CD4-positive, alpha-beta T cell treated with Interleukin-4 for 4 hours (primary cell): ENCODE results near the gene PCDH1.

Source experiments
- DNase-seq: peaks from one replicate; pipeline ENCODE4 v3.0.0-alpha.2; 2020

PCDH1 gene

DNA sequence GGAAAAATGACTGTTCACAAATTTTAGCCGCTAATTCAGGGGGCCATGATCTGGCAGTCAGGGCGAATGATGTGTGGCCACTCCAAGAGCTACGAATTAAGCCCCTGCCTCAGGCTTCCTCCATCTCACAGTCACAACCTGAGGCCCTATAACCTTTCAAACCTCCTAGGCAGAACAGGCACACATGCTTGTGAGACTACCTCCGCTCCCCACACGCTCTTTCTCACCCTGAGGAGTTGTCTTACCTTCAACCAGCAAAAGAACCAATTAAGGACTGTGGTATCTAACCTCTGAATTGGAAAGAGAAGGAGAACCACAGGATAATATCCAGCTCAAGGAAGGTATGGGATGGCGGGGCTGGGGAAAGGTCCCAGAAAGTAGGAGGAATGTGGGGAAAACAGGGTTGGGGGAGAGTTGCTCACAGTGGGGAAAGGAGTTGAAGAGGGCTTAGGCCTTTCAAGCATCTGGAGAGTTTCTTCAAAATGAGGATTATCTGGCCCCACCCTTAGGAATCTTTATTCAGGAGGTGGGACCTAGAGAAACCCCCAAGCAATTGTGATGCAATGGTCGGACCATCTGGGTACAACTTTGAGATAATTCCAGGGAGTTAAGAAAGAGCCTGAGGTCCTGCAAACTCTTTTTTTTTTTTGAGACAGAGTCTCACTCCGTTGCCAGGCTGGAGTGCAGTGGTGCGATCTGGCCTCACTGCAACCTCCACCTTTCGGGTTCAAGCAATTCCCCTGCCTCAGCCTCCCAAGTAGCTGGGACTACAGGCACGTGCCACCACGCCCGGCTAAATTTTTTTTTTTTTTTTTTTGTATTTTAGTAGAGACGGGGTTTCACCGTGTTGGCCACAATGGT lies 5.5 kb downstream of the PCDH1 start:
- DNase-seq = no peak

DNA sequence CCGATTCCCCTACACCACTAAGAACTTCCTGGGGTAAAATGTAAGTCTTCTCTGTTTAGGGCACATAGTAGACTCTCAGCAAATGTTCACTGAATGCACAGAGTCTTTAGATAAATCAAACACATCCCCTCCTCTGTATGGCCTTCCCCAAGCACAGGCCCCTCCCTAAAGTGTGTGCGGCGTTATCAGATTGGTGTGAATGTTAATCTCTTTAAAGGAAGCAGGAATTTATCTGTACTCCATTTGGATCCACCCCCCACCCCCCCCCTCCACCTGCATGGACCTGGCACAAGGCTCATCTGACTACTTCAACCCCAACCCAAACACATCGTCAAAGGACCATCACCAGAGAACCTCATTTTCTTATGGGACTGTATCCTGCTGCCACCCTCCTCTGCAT lies 6.3 kb downstream of the PCDH1 start:
- no peak for DNase-seq

DNA sequence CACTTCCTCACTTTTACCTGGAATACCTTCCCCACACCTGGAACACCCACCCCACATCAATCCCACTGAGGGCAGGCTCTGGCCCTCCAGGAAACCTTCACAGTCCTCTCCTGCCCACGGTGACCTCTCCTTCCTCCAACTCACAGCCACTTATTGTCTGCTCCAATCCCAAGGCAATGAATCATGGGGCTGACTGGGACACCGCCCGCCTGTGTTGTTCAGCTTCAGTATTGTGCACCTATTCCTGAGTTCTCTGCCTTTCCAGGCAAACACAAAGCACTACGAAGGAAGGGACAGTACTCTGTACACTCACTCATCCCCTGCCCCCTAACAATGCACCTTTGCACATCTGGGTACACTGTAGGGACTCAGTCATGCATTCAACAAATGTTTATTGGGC lies 7.3 kb downstream of the PCDH1 start:
- DNase-seq = no peak

DNA sequence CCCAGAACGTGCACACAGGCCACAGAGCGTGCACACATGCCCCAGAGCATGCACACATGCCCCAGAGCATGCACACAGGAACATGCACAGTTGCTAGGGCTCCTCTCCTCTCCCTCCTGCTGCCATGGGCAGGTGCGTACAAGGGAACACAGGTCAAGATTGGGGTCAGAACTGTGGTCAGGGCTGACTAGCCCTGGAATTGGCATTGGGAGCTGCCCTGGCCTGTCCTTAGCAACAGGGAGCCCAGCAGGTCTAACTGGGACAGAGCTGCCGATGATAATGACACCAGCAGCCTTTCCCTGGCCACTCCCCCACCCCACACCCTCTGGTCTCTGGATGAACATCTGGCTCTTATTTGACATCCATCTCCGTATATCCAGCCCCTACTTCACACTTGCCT lies 8.0 kb downstream of the PCDH1 start:
- no peak for DNase-seq

DNA sequence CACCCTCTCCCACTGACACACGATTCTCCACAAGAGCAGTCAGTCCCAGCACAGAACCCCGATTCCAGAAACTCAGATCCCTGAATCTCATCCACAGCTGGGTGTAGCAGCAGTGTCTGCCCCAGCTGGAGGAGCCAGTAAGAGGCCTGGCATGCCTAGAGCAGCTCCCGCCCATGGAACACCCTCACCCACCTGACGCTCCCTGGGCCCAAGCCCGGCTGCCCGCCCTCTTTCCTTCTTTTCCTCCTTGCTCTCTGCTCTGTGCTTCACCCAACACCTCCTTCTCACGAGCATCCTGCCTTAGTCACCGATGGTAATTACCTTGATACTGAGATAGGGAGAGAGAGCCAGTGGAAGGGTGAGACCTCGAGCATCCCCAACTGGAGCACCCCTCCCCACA lies 8.7 kb downstream of the PCDH1 start:
- no peak for DNase-seq

DNA sequence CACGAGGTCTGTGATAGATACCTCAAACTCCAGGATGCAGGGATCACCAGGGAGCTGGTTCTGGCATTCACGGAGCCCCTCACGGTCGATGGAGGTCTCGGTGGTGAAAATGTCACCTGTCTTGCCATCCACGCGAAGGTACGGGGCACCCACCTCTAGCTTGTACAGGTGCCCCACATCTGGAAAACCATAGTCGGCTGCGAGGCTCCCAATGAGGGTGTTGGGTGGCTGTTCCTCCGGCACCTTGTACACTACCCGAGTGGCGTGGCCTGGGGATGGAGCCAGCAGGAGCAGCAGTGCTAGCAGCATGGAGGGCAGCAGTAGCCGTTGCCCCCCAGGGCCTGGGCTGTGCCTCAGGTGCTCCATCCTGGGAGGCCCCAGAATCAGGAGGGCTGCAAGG lies 9.2 kb downstream of the PCDH1 start:
- DNase-seq = no peak

DNA sequence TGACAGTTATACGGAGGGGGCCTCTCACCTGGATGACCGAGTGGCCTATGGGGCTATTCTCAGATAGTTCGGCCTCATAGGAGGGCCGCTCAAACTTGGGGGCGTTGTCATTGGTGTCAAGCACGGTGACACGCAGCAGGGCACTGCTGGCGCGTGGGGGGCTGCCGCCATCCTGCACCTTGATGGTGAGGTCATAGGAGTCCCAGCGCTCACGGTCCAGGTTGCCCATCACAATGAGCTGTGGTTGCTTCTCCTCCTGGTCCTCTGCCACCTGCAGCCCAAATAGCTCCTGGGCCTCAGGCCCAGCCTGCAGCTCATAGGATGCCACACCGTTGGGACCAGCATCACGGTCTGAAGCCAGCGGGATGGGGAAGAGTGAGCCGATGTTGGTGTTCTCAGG lies 9.7 kb downstream of the PCDH1 start:
- no peak for DNase-seq

DNA sequence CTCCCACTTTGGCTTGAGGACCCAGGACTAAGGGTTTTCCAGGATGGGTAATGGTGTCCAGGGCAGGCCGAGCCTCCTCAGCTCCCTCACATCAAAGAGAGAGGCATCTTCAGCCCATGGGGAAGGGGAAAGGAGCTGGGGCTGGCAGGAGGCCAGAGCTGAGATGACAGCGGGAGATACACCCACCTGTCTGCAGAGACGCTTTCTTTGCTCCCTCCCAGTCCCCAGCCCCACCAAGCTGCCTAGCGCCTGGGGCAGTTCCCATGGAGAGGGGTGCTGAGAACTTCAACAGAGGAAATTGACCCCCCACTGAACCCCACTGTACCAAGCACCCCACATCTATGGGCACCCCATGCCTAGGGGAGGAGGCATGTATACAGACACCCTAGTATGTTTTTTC lies 10.6 kb downstream of the PCDH1 start:
- no peak for DNase-seq

DNA sequence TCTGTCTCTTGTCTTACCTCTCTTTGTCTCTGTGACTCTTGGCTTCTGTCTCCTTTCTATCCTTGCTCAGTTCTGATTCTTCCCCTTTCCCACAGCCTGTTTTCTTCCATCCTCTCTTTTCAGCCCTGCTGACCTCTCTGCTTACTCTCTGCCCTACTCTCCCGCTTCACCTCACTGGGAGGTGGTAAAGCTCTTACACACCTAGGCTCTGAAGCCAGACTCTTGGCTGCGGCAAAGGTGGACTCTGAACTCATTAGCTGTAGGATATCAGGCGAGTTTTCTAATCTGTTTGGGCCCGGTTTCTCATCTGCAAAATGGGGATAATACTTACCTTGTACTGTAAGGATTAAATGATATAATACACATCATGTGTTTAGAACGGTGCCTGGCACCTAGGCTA lies 11.1 kb downstream of the PCDH1 start:
- no peak for DNase-seq

DNA sequence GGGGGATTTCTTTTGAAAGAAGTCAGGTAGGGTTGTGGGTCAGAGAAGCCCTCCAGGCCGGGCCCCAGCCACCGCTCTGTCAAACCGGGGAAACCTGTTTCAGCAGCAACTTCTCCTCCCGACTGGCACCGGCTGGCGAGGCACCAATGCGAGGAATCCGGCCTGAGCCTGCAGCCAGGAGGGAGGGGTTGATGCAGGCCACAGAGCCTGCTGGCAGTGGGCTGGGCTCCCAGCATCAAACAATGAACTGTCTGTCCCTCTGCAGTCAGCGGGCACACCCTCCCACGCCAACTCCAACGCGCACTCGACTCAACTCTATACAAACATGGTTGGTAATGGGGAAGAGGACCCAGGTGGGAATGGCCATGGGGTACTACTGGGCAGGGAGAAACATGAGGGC lies 12.1 kb downstream of the PCDH1 start:
- DNase-seq = no peak

DNA sequence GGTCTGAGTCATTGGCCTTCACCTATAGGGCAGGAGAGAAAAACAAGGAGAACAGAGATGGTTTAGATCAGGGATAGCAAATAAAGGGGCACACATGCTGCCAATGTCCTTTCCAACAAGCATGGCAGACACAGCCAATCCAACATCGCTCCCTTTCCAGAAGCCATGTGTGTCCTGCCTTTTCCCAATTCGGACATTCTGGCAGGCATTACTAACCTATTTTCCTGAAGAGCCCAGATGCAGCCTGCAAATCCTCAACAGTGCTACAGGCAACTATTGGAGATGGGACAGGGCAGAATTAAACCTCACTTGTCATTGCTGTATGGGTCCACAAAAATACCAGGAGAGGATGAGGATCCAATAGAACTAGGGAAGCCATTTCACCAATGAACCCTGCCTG lies 12.8 kb downstream of the PCDH1 start:
- no peak for DNase-seq

DNA sequence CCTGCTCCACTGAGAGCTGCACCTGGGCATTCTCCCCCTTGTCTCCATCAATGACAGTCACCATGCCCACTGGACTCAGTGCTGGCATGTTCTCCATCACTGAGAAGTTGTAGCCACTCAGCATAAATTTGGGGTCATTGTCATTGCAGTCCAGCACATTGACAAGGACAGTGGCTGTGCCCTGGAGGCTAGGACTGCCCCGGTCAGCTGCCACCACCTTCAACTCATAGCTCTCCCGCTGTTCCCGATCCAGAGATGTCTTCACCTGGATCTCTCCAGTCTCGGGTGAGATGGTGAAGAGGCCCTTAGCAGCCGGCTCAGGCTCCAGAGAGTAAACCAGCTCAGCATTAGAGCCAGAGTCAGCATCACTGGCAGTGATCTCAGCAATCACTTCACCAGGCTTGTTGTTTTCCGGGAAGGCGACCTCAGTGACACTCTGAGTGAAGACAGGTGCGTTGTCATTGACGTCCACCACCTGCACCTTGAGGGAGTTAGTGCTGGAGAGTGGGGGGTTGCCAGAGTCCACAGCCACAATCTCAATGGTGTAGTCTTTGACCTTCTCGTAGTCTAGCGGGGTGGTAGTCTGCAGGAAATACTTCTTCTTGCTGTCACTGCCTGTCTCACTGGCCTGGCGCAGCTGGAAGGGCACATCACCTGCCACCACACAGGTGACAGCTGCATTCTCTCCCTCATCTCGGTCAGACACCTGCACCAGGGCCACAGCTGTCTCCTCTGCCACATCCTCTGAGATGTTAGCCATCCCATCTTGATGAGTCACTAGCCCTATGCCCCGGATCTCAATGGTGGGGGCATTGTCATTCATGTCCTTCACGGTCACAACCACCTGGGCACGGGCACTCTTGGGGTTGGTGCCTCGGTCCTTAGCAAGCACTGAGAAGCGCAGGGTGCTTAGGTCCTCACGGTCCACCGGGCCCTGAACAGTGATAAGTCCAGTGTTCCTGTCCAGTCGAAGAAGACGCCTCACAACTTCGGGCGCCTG lies 13.5 kb downstream of the PCDH1 start:
- DNase-seq = no peak

DNA sequence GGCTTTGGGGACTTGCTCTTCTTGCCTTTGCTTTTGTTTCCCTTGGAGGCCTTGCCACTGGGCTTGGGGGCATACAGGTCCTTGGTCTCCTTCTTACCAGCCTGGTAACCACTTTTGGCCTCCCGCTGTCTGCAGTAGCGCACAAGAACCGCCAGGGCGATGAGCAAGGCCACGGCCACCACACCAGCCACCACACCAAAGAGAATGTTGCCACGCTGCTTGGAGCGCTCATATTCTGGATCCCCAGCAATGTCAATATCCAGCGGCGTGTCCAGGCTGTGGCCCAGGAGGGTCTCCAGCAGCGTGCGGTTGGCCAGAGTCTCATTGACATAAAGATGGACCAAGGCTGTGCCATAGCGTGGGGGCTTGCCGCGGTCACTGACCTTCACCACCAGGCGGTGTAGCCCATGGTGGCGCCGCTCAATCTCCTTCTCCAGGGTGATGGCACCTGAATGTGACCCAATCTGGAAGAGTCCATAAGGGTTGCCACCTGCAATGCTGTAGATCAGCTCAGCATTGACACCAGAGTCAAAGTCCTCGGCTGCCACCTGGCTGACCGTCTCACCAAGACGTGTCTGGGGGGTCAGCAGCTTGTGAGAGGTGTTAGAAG lies 14.5 kb downstream of the PCDH1 start:
- DNase-seq = no peak

DNA sequence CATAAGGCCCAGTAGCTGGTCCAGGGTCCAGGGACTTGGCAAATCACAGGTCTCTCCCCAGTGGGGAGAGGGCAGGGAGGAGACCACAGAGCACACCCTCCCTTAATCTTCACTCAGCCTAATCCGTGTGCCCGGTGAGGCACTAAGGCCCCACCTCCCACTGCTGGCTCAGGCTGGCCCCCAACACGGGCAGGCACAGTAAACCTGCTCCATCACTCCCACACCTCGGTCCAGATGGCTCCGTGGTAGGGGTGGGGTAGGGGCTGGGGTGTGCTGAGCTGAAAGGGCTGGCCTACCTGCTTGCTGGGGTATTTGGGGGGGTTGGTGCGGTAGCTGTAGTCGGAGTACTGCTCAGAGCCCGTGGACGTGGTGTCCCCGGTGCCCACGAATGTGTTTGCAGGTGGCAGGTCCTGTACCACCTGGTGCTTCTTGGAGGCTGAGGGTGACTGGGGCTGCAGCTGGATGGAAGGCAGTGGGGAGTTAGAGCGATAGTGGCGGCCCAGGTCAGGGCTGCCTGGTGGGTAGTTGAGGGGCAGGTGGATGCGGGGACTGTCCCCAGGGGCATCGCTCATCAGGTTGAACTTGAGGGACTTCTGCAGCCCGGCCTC lies 15.2 kb downstream of the PCDH1 start:
- DNase-seq = no peak

DNA sequence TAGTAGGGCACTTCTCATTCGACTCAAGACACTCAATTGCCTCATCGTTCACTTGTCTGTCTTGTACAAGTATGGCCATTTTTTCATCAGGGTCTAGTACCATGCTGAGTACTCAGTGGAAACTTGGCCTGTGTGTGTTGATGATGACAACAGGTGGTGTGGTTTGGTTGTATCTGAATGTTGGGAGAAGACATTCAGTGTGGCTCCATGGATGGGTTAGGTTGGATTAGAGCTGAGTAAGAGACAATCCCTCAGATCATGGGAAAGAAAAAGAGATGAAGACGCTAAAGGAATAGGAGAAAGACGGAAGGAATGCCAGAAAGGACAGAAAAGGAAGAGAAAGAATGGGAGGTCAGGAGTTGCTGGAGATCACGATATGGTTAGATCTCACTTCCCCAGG lies 17.0 kb downstream of the PCDH1 start:
- DNase-seq = no peak

DNA sequence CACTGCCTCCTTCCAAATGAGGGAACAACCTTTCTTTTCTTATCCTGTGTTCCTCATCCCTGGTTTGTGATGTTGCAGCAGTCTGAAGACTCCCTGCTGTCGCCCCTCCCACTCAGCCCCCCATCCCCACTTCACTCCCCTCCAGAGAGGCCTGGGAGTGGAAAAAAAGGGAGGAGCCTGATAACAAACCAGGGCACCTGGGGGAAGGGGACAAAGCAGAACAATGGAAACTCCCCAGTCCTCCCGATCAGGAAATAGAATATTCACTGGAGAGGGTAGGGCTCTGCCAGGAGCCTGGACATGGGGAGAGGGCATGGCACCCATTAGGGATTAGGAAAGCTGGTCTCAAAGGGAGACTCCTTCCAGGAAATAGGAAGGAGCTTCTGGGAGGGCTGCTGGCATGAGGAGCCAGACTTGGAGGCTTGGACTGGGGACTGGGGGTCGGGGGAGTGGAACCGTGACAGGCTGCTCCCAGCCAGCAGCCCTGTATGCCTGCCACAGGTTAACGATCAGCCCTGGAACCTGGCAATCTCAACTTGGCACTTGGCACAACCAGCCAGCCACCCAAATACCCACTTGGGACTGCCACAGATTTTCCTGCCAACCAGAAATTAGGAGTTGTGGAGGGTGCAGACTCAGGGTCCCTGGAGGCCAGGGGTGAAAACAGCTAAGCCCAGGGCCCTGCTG lies 20.0 kb downstream of the PCDH1 start:
- DNase-seq = no peak

DNA sequence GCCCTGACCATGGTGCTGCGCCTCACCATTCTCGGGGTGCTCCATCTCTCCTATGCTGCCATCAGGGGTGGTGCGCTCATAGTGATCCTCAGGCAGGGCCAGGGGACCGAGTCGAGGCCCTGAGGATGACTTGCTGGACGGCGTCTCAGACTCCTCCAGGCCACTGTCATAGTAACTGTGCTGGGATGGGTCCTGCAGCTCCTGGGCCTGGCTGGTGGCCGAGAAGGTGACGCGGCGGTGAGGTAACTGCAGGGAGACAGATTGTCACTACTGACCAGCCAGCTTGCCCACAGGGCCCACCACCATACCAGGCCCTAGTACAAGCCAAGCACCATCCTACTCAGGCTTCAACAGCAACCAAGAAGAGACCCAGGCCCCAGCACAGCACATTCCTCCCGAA lies 21.0 kb downstream of the PCDH1 start:
- no peak for DNase-seq

DNA sequence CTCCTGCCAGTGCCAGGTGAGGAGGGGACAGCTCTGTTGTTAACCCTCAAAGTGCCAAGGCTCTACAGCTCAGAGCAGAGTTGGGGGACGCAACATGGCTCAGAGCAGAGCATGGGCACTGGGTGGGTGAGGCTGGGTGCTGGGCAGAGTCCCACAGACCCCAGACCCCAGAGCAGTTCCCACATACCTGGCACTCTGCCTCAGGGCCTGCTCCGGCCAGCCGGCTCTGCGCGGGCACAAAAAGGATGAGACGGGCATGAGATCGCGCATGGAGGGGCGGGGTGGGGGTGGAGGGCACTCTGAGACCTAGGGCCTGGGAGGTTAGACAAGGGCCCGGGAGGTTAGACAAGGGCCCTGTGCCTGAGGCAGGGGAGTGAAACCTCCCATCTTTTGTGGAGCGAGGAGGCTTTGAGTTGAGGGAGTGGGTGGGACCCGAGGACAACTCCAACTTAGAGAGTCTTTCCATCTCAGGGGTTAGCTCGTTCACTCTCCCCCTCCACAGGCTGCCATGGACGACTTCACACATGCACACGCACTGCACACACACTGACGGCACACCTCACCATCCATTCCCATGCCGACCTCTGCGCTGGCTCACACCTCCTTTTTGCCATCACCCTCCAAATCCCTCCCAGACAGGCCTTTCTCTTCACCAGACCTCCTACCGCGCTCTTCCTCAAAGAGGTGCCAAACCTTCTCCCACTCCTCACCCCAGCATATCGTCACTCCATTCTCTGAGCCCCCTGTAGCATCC lies 22.0 kb downstream of the PCDH1 start:
- DNase-seq = no peak

DNA sequence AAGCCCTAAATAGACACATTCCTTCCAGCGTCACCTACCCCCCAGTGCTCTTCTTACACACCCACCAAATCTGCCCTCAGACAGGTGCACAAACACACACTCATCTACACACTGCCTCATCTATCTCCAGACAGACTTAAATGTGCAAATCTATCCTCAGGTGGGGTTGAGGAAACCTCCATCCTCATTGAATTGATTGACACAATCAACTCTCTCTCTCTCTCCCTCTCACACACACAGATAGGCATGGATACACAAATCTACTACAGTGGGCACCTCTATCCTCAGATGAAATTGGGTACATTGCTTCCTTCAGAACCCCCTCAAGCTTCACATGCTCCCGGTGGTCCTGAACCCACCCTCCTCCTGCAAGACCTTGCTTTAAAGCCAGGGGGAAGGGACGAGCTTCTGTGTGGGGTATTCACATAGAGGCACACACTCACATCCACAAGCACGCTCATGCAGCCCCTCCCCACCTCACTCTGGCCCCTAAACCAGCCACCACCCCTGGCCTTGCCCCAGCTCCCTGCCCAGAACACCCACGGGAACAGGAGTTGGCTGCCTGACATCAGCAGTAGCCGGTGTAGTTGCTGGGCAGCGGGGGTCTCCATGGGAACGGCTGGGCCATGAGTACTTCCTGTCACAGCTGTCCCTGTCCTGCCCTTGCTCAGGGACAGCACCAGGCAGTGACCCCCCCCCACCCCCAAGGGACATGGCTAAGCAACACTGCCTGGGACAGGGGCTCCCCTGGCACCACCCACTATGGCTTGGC lies 22.8 kb downstream of the PCDH1 start:
- no peak for DNase-seq

DNA sequence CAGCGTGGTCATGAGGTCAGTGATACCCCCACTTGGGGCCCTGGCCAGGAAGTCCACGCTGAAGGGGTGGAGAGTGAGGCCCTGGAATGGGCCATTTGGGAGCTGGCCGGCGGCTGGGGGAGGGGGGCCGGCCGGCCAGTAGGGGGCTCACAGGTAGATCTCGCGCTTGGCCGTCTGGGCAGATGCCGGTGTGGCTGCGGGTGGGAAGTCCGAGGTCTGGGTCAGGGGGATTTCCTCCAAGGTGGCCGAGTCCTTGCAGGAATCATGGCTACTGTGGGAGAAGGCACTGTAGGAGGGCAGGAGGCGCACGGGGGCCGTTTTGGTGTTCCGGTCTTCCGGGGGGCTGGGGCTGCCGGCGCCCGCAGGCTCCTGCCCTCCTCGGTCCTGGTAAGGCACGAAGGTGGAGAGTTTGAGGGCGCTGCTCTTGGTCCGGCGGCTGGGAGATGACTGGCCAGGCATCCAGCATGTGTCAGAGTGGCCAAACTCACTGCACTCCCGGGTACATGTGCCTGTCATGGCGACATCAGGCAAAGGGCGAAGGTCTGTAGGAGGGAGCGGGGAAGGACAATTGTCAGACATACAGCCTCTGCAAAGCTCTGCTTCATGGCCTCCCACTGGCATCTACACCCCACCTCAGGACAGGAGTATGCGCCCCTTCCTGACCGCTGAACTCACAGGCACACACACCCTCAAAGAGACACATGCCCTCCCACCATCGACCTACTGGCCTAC lies 24.1 kb downstream of the PCDH1 start:
- no peak for DNase-seq
